NT2/D1 (cell line): Measurements from ENCODE around the gene IL36RN.

ENCODE experiments used
- SUZ12 ChIP-seq: IDR thresholded peaks from 2 replicates; pipeline ENCODE4 v1.6.1; 2011; ENCODE audit not compliant: insufficient read length, insufficient read depth; ENCODE audit errors: extremely low read depth
- YY1 ChIP-seq: IDR thresholded peaks from 2 replicates; pipeline ENCODE4 v1.6.1; 2011; ENCODE audit not compliant: insufficient read length, insufficient read depth
- ZNF274 ChIP-seq: IDR thresholded peaks from 2 replicates; pipeline ENCODE4 v1.6.1; 2011; ENCODE audit warnings: mild to moderate bottlenecking, low read depth, low read length

DNA sequence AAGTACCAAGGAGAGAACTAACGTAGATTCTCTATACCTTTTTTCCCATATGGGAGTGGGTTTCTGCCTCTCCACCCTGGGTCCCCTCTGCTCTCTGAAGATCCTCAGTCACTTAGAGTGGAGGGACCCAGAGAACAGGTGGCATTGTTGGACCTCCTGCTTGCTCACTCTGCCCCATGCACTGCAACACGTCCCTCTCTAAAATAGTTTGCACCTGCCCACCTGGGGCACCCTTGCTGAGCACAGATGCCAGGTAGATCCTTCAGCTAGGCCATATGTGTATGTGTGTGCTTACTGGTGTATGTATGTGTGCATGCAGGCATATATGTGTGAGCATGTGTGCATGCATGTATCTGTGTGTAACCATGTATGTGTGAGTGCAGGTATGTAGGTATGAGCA is 2.2 kb downstream of the IL36RN start:
- no peak for TF ChIP-seq YY1
- no peak for TF ChIP-seq ZNF274
- no peak for TF ChIP-seq SUZ12
